GM21723 (cell line): ENCODE results near the gene OGFOD3.
A peak's percentile ranks its signal among the peaks of the same experiment; 100 is the strongest.
"Not testable (repeated sequence)": the region's sequence is repeated elsewhere in the genome, so short reads cannot be mapped to it uniquely, and the experiment has no call there.

Experiments
- ATAC-seq: cut with Tn5 transposase; IDR thresholded peaks from one replicate; pipeline ENCODE4 v1.9.1; 2021; ENCODE audit warnings: mild to moderate bottlenecking, moderate library complexity; ENCODE audit not compliant: unreplicated experiment

Gene OGFOD3

GRCh38 chr17:82376042-82376730, 42.2 kb downstream of the OGFOD3 start:
- no peak for ATAC-seq

GRCh38 chr17:82375359-82376041, 42.9 kb downstream of the OGFOD3 start:
- ATAC-seq, result no peak

- no peak for ATAC-seq
Observed at GRCh38 chr17:82374626-82375331, 43.6 kb downstream of the OGFOD3 start.

- no peak for ATAC-seq
Observed at GRCh38 chr17:82373731-82374625, 44.4 kb downstream of the OGFOD3 start.

GRCh38 chr17:82373072-82373452, 45.3 kb downstream of the OGFOD3 start:
- not testable (repeated sequence) for ATAC-seq

- ATAC-seq, result no peak
Observed at GRCh38 chr17:82372249-82373071, 45.9 kb downstream of the OGFOD3 start.

GRCh38 chr17:82371333-82372248, 46.8 kb downstream of the OGFOD3 start, which contains the start of gene UTS2R:
UTS2R (plus strand) TSS chr17:82371765; CDS start chr17:82374325, 2,560 bp downstream.
- no peak for ATAC-seq

GRCh38 chr17:82370471-82371332, 47.7 kb downstream of the OGFOD3 start:
- ATAC-seq, result peak; percentile 59

- ATAC-seq, result no peak
Observed at GRCh38 chr17:82369211-82369610, 49.2 kb downstream of the OGFOD3 start.

- ATAC-seq, result no peak
Observed at GRCh38 chr17:82367724-82368524, 50.5 kb downstream of the OGFOD3 start.

GRCh38 chr17:82366749-82367148, 51.6 kb downstream of the OGFOD3 start:
- ATAC-seq, result no peak

GRCh38 chr17:82365606-82366295, 52.6 kb downstream of the OGFOD3 start:
- ATAC-seq, result no peak

GRCh38 chr17:82361885-82362633, 56.3 kb downstream of the OGFOD3 start:
- no peak for ATAC-seq

- not testable (repeated sequence) for ATAC-seq
Observed at GRCh38 chr17:82359451-82360074, 58.8 kb downstream of the OGFOD3 start.
